Upper lobe of left lung (tissue), 4 donors: Measurements from ENCODE around the gene FADS2.

Experiments
- CTCF ChIP-seq, 6 experiments: fragments of 450-650 bp in 4 of 6; fragments of 200-600 bp in 2 of 6; sonication (generic) in 2 of 6; IDR thresholded peaks; one replicate each; pipeline ENCODE4 v1.5.1; 2016 to 2019; ENCODE audit warnings: antibody characterized with exemption in 6 of 6
- EP300 ChIP-seq, 4 donors: sonication (generic); formaldehyde crosslinking; IDR thresholded peaks; one replicate each; pipeline ENCODE4 v1.5.1; 2017; ENCODE audit warnings: antibody characterized with exemption in 4 of 4, control low read depth in 2 of 4
- POLR2A ChIP-seq, 4 donors: fragments of 450-650 bp; IDR thresholded peaks; one replicate each; pipeline ENCODE4 v1.5.1; 2016 to 2017; ENCODE audit warnings: antibody characterized with exemption in 4 of 4, mild to moderate bottlenecking in 2 of 4
- POLR2AphosphoS5 ChIP-seq, 2 donors: sonication (generic); formaldehyde crosslinking; IDR thresholded peaks; one replicate each; pipeline ENCODE4 v1.5.1; 2017; ENCODE audit warnings: antibody characterized with exemption in 2 of 2

- no peak for TF ChIP-seq CTCF (IDR thresholded peaks at IDR 0.05)
- TF ChIP-seq POLR2A (IDR thresholded peaks at IDR 0.05), result no peak
- TF ChIP-seq EP300 (IDR thresholded peaks at IDR 0.05), result no peak
- no peak for TF ChIP-seq POLR2AphosphoS5 (IDR thresholded peaks at IDR 0.05)
Observed at GRCh38 chr11:61838501-61838900, 10.4 kb downstream of the FADS2 start.
